Activated CD8-positive, alpha-beta memory T cell treated with anti-CD3 and anti-CD28 coated beads for 24 hours (primary cell): Measurements from ENCODE around the gene CDK1.
"Not testable (repeated sequence)": the region's sequence is repeated elsewhere in the genome, so short reads cannot be mapped to it uniquely, and the experiment has no call there.

Experiments used
- DNase-seq: peaks from one replicate; pipeline ENCODE4 v3.0.0-alpha.2; 2020

CDK1 gene

GRCh38 chr10:60817398-60817805 is 39.1 kb downstream of the CDK1 start:
- DNase-seq, result no peak

GRCh38 chr10:60818134-60818770 is 40.0 kb downstream of the CDK1 start:
- no peak for DNase-seq

- no peak for DNase-seq
Measured at GRCh38 chr10:60819271-60819670, 41.0 kb downstream of the CDK1 start.

GRCh38 chr10:60820093-60820754 is 41.9 kb downstream of the CDK1 start:
- DNase-seq, result no peak

- DNase-seq, result no peak
Measured at GRCh38 chr10:60821656-60822055, 43.4 kb downstream of the CDK1 start.

GRCh38 chr10:60822809-60823208 is 44.5 kb downstream of the CDK1 start:
- no peak for DNase-seq

- DNase-seq, result no peak
Measured at GRCh38 chr10:60823324-60823723, 45.0 kb downstream of the CDK1 start.

GRCh38 chr10:60825520-60825919 is 47.2 kb downstream of the CDK1 start:
- DNase-seq, result no peak

- DNase-seq, result no peak
Measured at GRCh38 chr10:60827791-60828488, 49.7 kb downstream of the CDK1 start.

- no peak for DNase-seq
Measured at GRCh38 chr10:60828489-60828852, 50.2 kb downstream of the CDK1 start.

- not testable (repeated sequence) for DNase-seq
Measured at GRCh38 chr10:60832136-60832535, 53.9 kb downstream of the CDK1 start.

- DNase-seq, result no peak
Measured at GRCh38 chr10:60834401-60834800, 56.1 kb downstream of the CDK1 start.

GRCh38 chr10:60835049-60835448 is 56.8 kb downstream of the CDK1 start:
- no peak for DNase-seq

- not testable (repeated sequence) for DNase-seq
Measured at GRCh38 chr10:60841227-60841626, 62.9 kb downstream of the CDK1 start.

- no peak for DNase-seq
Measured at GRCh38 chr10:60842694-60843093, 64.4 kb downstream of the CDK1 start.
